Naive thymus-derived CD4-positive, alpha-beta T cell (primary cell): Measurements from ENCODE around the gene CXCR6. TPM values are rescaled to one million over a fixed set of nuclear protein-coding genes. Genes with fewer than 3 reads are reported as not detected.

Experiments
- ATAC-seq: fragments of 150-1000 bp; cut with Tn5 transposase; 2 replicates; pipeline ENCODE4 v1.10.0; 2021; ENCODE audit warnings: mild to moderate bottlenecking, moderate library complexity
- CTCF ChIA-PET: fragments of 350-600 bp; sonication (Branson Sonifier 250); formaldehyde crosslinking; loops from one replicate; lab custom pipeline; 2021; ENCODE audit warnings: antibody characterized with exemption; lab: Charles Lee
- POLR2A ChIA-PET: fragments of 350-600 bp; sonication (Branson Sonifier 250); formaldehyde crosslinking; loops from one replicate; lab custom pipeline; 2021; ENCODE audit warnings: antibody characterized with exemption, inconsistent platforms; lab: Charles Lee
- DNase-seq, 9 donors: peaks; one replicate each; pipeline versions ENCODE4 v3.0.0 to v3.0.0-alpha.2; 2020 to 2022; ENCODE audit warnings: mixed read lengths in 1 of 9
- H3K27ac ChIP-seq: one replicate; pipeline ENCODE4 v1.7.0; 2013; ENCODE audit warnings: mild to moderate bottlenecking, low read depth, low read length, moderate library complexity
- H3K27me3 ChIP-seq, 2 donors: one replicate each; pipeline ENCODE4 v1.7.0; 2013; ENCODE audit warnings: low read length in 2 of 2, mild to moderate bottlenecking in 2 of 2, moderate library complexity in 2 of 2; ENCODE audit not compliant: control insufficient read depth in 2 of 2, insufficient read depth in 2 of 2
- H3K36me3 ChIP-seq, 3 experiments: 1 replicate in 2 of 3; 2 replicates in 1 of 3; pipeline ENCODE4 v1.7.0; 2013; ENCODE audit warnings: low read length in 3 of 3, mild to moderate bottlenecking in 3 of 3, moderate library complexity in 1 of 3; ENCODE audit not compliant: insufficient read depth in 3 of 3, control insufficient read depth in 2 of 3
- H3K4me1 ChIP-seq, 2 donors: one replicate each; pipeline ENCODE4 v1.7.0; 2013; ENCODE audit warnings: low read length in 2 of 2, mild to moderate bottlenecking in 2 of 2, moderate library complexity in 1 of 2; ENCODE audit not compliant: control insufficient read depth in 2 of 2, insufficient read depth in 2 of 2
- H3K4me3 ChIP-seq: 2 replicates; pipeline ENCODE4 v1.7.0; 2013; ENCODE audit warnings: mild to moderate bottlenecking, low read length
- H3K9me3 ChIP-seq, 3 experiments: 1 replicate in 2 of 3; 2 replicates in 1 of 3; pipeline ENCODE4 v1.7.0; 2013; ENCODE audit warnings: low read length in 3 of 3; ENCODE audit not compliant: control insufficient read depth in 2 of 3
- H3K27ac Mint-ChIP-seq, 9 donors: one replicate each; pipeline ENCODE4 v1.8.0; 2020 to 2022; ENCODE audit warnings: mixed read lengths in 9 of 9, mild to moderate bottlenecking in 8 of 9, moderate library complexity in 5 of 9, inconsistent platforms in 2 of 9
- H3K27me3 Mint-ChIP-seq, 5 donors: one replicate each; pipeline ENCODE4 v1.8.0; 2021 to 2022; ENCODE audit warnings: mixed read lengths in 5 of 5, mild to moderate bottlenecking in 1 of 5
- H3K36me3 Mint-ChIP-seq, 5 donors: one replicate each; pipeline ENCODE4 v1.8.0; 2020 to 2022; ENCODE audit warnings: mixed read lengths in 5 of 5, mild to moderate bottlenecking in 3 of 5, inconsistent platforms in 1 of 5
- H3K4me1 Mint-ChIP-seq, 7 donors: one replicate each; pipeline ENCODE4 v1.8.0; 2020 to 2022; ENCODE audit warnings: mixed read lengths in 7 of 7, mild to moderate bottlenecking in 3 of 7, inconsistent platforms in 1 of 7
- H3K4me3 Mint-ChIP-seq, 10 donors: one replicate each; pipeline ENCODE4 v1.8.0; 2020 to 2022; ENCODE audit warnings: mild to moderate bottlenecking in 10 of 10, mixed read lengths in 10 of 10, moderate library complexity in 6 of 10, inconsistent platforms in 2 of 10
- H3K9me3 Mint-ChIP-seq, 11 donors: one replicate each; pipeline ENCODE4 v1.8.0; 2020 to 2022; ENCODE audit warnings: mixed read lengths in 11 of 11, mild to moderate bottlenecking in 4 of 11, inconsistent platforms in 1 of 11, moderate library complexity in 1 of 11
- intact Hi-C, 2 donors: fragments of 100-400 bp; cut with micrococcal nuclease; formaldehyde crosslinking; loops; one replicate each; pipeline ENCODE4 v1.15.1; 2023
- polyA plus RNA-seq, 2 donors: library from polyadenylated mRNA; unstranded; fragments of 300-500 nt; fragmentation: Illumina TruSeq; gene quantifications; one replicate each; pipeline ENCODE4 v1.2.3, GENCODE V29; 2021
- total RNA-seq, 6 experiments: library from RNA in 5 of 6; stranded (reverse) in 5 of 6; gene quantifications; 1 replicate in 5 of 6; 2 replicates in 1 of 6; pipeline ENCODE4 v1.2.3 and lab custom pipeline; 2021 to 2026

Gene CXCR6
- total and polyA plus RNA-seq, 7 experiments from 2014 or later, result 0.12 to 33.7 (median 0.23) TPM; not detected in 1

- Histone ChIP-seq H3K27me3 (no peaks in the 10 kb centered on the region), H3K4me3 (no peak overlapping the region), H3K36me3 (peaks cover 17 to 75% (median 34%) of the 10 kb centered on the region in 3 experiments), H3K4me1 (peaks cover 9 to 99% of the 10 kb centered on the region in 2 donors), H3K9me3 (no peaks in the 10 kb centered on the region), H3K27ac (no peak overlapping the region)
- Mint-ChIP-seq H3K4me3 (no peak overlapping the region), H3K36me3 (peaks cover 24 to 80% (median 60%) of the 10 kb centered on the region in 5 donors), H3K27me3 (no peaks in the 10 kb centered on the region), H3K27ac (peak overlapping the region in 1 of 9 donors; percentile 74), H3K9me3 (no peaks in the 10 kb centered on the region), H3K4me1 (peaks cover 8 to 85% (median 20%) of the 10 kb centered on the region in 7 donors)
- POLR2A ChIA-PET, result interaction anchor here (0.9 to 1.3 kb wide), 3 partner anchors 11 to 28 kb away, joined by 3 to 4 read pairs (median 4); no protein-coding TSS in a partner anchor
- no peak for DNase-seq
- no peak for ATAC-seq
- intact Hi-C loops, result no loop called here
- CTCF ChIA-PET, result interaction anchor here (0.6 to 2.1 kb wide), 6 partner anchors 9 to 112 kb away, joined by 3 to 6 read pairs (median 4); no protein-coding TSS in a partner anchor
Measured at GRCh38 chr3:45968706-45969105, 25.4 kb downstream of the CXCR6 start.

GRCh38 chr3:45969116-45969515, 25.9 kb downstream of the CXCR6 start:
- Mint-ChIP-seq H3K4me3 (no peak overlapping the region), H3K9me3 (no peaks in the 10 kb centered on the region), H3K36me3 (peaks cover 24 to 77% (median 55%) of the 10 kb centered on the region in 5 donors), H3K4me1 (peaks cover 8 to 83% (median 20%) of the 10 kb centered on the region in 7 donors), H3K27me3 (no peaks in the 10 kb centered on the region), H3K27ac (no peak overlapping the region)
- H3K9me3 ChIP-seq, result no peaks in the 10 kb centered on the region
- CTCF ChIA-PET, result interaction anchor here (0.7 to 2.1 kb wide), 5 partner anchors 8 to 110 kb away, joined by 3 to 6 read pairs (median 4); no protein-coding TSS in a partner anchor
- H3K27me3 ChIP-seq, result no peaks in the 10 kb centered on the region
- no peak overlapping the region for H3K27ac ChIP-seq
- ATAC-seq (no peak), DNase-seq (no peak)
- peaks cover 9 to 99% of the 10 kb centered on the region in 2 donors for H3K4me1 ChIP-seq
- peaks cover 17 to 75% (median 30%) of the 10 kb centered on the region in 3 experiments for H3K36me3 ChIP-seq
- intact Hi-C loops, result no loop called here
- POLR2A ChIA-PET, result interaction anchor here (0.6 to 1.3 kb wide), 4 partner anchors 11 to 37 kb away, joined by 3 to 4 read pairs (median 4); no protein-coding TSS in a partner anchor
- H3K4me3 ChIP-seq, result no peak overlapping the region

GRCh38 chr3:45969953-45970352, 26.7 kb downstream of the CXCR6 start:
- Mint-ChIP-seq H3K4me1 (peaks cover 10 to 82% (median 20%) of the 10 kb centered on the region in 7 donors), H3K4me3 (no peak overlapping the region), H3K9me3 (no peaks in the 10 kb centered on the region), H3K36me3 (peaks cover 28 to 77% (median 59%) of the 10 kb centered on the region in 5 donors), H3K27ac (no peak overlapping the region), H3K27me3 (no peaks in the 10 kb centered on the region)
- H3K36me3 ChIP-seq, result peaks cover 13 to 75% (median 28%) of the 10 kb centered on the region in 3 experiments
- intact Hi-C loops, result no loop called here
- H3K27ac ChIP-seq, result no peak overlapping the region
- no peaks in the 10 kb centered on the region for H3K27me3 ChIP-seq
- ChIA-PET CTCF (interaction anchor here (1.5 kb wide), 1 partner anchor 108 kb away, joined by 5 read pairs; no protein-coding TSS in a partner anchor), POLR2A (no interaction called here)
- DNase-seq (no peak), ATAC-seq (no peak)
- H3K4me3 ChIP-seq, result no peak overlapping the region
- H3K4me1 ChIP-seq, result peaks cover 10 to 99% of the 10 kb centered on the region in 2 donors
- H3K9me3 ChIP-seq, result no peaks in the 10 kb centered on the region

GRCh38 chr3:45972534-45973402, 29.5 kb downstream of the CXCR6 start:
- H3K27me3 Mint-ChIP-seq, result no peaks in the 10 kb centered on the region
- no peak overlapping the region for H3K27ac ChIP-seq
- peak; percentile 70 for ATAC-seq
- H3K4me3 ChIP-seq, result no peak overlapping the region
- peak overlapping the region in 1 of 10 donors; percentile 74 for H3K4me3 Mint-ChIP-seq
- H3K36me3 Mint-ChIP-seq, result peaks cover 28 to 70% (median 59%) of the 10 kb centered on the region in 5 donors
- H3K4me1 ChIP-seq, result peaks cover 26 to 98% of the 10 kb centered on the region in 2 donors
- no peak for DNase-seq
- H3K27me3 ChIP-seq, result no peaks in the 10 kb centered on the region
- H3K27ac Mint-ChIP-seq, result peak overlapping the region in 2 of 9 donors; percentile 37 to 84
- H3K36me3 ChIP-seq, result peaks cover 9 to 51% (median 19%) of the 10 kb centered on the region in 3 experiments
- H3K9me3 Mint-ChIP-seq, result peaks cover 0 to 1% (median 0%) of the 10 kb centered on the region in 11 donors
- peaks cover 25 to 85% (median 31%) of the 10 kb centered on the region in 7 donors for H3K4me1 Mint-ChIP-seq
- no peaks in the 10 kb centered on the region for H3K9me3 ChIP-seq
- ChIA-PET CTCF (interaction anchor here (0.7 to 1.8 kb wide), 2 partner anchors 34 to 961 kb away, joined by 3 to 5 read pairs; no protein-coding TSS in a partner anchor), POLR2A (interaction anchor here (0.6 kb wide), 1 partner anchor 8 kb away, joined by 4 read pairs; no protein-coding TSS in a partner anchor)
- intact Hi-C loops, result no loop called here

GRCh38 chr3:45974686-45975085, 31.4 kb downstream of the CXCR6 start:
- H3K4me1 Mint-ChIP-seq, result peaks cover 33 to 86% (median 47%) of the 10 kb centered on the region in 7 donors
- DNase-seq (no peak), ATAC-seq (no peak)
- H3K27ac Mint-ChIP-seq, result peak overlapping the region in 4 of 9 donors; percentile 41 to 81 (median 60)
- Histone ChIP-seq H3K4me1 (peaks cover 36 to 98% of the 10 kb centered on the region in 2 donors), H3K27me3 (no peaks in the 10 kb centered on the region), H3K4me3 (no peak overlapping the region), H3K36me3 (peaks cover 8 to 38% (median 9%) of the 10 kb centered on the region in 3 experiments), H3K9me3 (no peaks in the 10 kb centered on the region), H3K27ac (no peak overlapping the region)
- no peak overlapping the region for H3K4me3 Mint-ChIP-seq
- intact Hi-C loops, result no loop called here
- POLR2A ChIA-PET, result interaction anchor here (3.5 kb wide), 1 partner anchor 21 kb away, joined by 14 read pairs; the partner anchor contains the start of gene FYCO1
- CTCF ChIA-PET, result interaction anchor here (1.5 to 3.9 kb wide), 3 partner anchors 31 to 103 kb away, joined by 3 to 29 read pairs (median 5); partner anchors contain the start of gene CXCR6
- no peaks in the 10 kb centered on the region for H3K27me3 Mint-ChIP-seq
- H3K36me3 Mint-ChIP-seq, result peaks cover 24 to 74% (median 54%) of the 10 kb centered on the region in 5 donors
- H3K9me3 Mint-ChIP-seq, result peaks cover 0 to 3% (median 0%) of the 10 kb centered on the region in 11 donors

- POLR2A ChIA-PET, result interaction anchor here (0.6 to 3.5 kb wide), 4 partner anchors 8 to 93 kb away, joined by 4 to 14 read pairs (median 6); partner anchors contain the start of gene FYCO1
- intact Hi-C loops, result loop anchor here in 1 of 2 donors (1.0 to 2.0 kb wide), 4 partner anchors 20 to 103 kb away; partner anchors contain the start of gene FYCO1
- Histone ChIP-seq H3K27ac (no peak overlapping the region), H3K36me3 (peaks cover 4 to 37% (median 6%) of the 10 kb centered on the region in 3 experiments), H3K4me3 (no peak overlapping the region), H3K9me3 (no peaks in the 10 kb centered on the region), H3K27me3 (no peaks in the 10 kb centered on the region), H3K4me1 (peaks cover 36 to 98% of the 10 kb centered on the region in 2 donors)
- Mint-ChIP-seq H3K9me3 (peaks cover 0 to 3% (median 0%) of the 10 kb centered on the region in 11 donors), H3K27ac (peak overlapping the region; percentile 15 to 95 (median 79)), H3K36me3 (peaks cover 17 to 68% (median 46%) of the 10 kb centered on the region in 5 donors), H3K27me3 (no peaks in the 10 kb centered on the region), H3K4me1 (peaks cover 33 to 89% (median 49%) of the 10 kb centered on the region in 7 donors), H3K4me3 (peak overlapping the region; percentile 2 to 71 (median 58))
- no peak for ATAC-seq
- DNase-seq, result no peak
- CTCF ChIA-PET, result interaction anchor here (1.1 to 3.9 kb wide), 3 partner anchors 37 to 102 kb away, joined by 4 to 29 read pairs (median 8); no protein-coding TSS in a partner anchor
Measured at GRCh38 chr3:45975686-45976085, 32.4 kb downstream of the CXCR6 start.
